Esophagus squamous epithelium (tissue), 4 donors: Measurements from ENCODE around the gene PRRX2.

ENCODE experiments used
- POLR2A ChIP-seq, 4 donors: fragments of 450-650 bp; IDR thresholded peaks; one replicate each; pipeline ENCODE4 v1.6.1; 2017; ENCODE audit warnings: antibody characterized with exemption in 4 of 4, mild to moderate bottlenecking in 4 of 4, moderate library complexity in 3 of 4
- TF ChIP-seq, protein P1 (sequence below), 6 experiments: fragments of 450-650 bp in 4 of 6; fragments of 200-600 bp in 2 of 6; sonication (generic) in 2 of 6; IDR thresholded peaks; one replicate each; pipeline ENCODE4 v1.5.1; 2016 to 2019; ENCODE audit warnings: antibody characterized with exemption in 6 of 6, mild to moderate bottlenecking in 4 of 6, moderate library complexity in 4 of 6

DNA sequence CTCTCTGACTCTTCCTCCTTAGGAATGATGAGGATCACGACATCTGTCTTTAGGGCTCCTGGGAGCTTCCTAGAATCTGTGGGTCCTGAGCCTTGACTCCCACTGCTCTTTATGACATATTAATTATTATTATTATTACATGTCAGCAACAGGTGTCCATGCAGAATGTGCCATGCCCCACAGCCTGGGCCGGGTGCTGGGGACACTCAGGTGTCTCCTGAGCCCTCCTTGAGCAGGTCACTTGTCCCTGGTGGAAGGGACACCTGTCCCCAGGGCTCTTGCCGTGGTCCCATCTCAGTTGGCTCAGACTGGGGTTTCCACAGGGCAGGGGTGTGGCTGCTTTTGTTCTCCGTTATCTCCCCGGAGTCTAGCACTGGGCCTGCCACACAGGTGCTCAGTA is 53.2 kb downstream of the PRRX2 start:
- TF ChIP-seq, protein P1, sequence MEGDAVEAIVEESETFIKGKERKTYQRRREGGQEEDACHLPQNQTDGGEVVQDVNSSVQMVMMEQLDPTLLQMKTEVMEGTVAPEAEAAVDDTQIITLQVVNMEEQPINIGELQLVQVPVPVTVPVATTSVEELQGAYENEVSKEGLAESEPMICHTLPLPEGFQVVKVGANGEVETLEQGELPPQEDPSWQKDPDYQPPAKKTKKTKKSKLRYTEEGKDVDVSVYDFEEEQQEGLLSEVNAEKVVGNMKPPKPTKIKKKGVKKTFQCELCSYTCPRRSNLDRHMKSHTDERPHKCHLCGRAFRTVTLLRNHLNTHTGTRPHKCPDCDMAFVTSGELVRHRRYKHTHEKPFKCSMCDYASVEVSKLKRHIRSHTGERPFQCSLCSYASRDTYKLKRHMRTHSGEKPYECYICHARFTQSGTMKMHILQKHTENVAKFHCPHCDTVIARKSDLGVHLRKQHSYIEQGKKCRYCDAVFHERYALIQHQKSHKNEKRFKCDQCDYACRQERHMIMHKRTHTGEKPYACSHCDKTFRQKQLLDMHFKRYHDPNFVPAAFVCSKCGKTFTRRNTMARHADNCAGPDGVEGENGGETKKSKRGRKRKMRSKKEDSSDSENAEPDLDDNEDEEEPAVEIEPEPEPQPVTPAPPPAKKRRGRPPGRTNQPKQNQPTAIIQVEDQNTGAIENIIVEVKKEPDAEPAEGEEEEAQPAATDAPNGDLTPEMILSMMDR (IDR thresholded peaks at IDR 0.05): no peak
- TF ChIP-seq POLR2A (IDR thresholded peaks at IDR 0.05): no peak
